GM15510 (cell line): ENCODE measurements around the gene TBRG4.

Experiments used
- POLR2A ChIP-seq: IDR thresholded peaks from 3 replicates; pipeline ENCODE4 v1.6.1; 2011; ENCODE audit warnings: borderline replicate concordance; ENCODE audit not compliant: insufficient read length; ENCODE audit errors: extremely low read depth

TBRG4 gene

GRCh38 chr7:45149606-45150005 is 38.1 kb upstream of the TBRG4 start:
- TF ChIP-seq POLR2A: no peak

- no peak for TF ChIP-seq POLR2A
Observed at GRCh38 chr7:45148653-45148973, 37.1 kb upstream of the TBRG4 start.

- no peak for TF ChIP-seq POLR2A
Observed at GRCh38 chr7:45147858-45148652, 36.6 kb upstream of the TBRG4 start.

GRCh38 chr7:45146531-45147379 is 35.3 kb upstream of the TBRG4 start:
- TF ChIP-seq POLR2A: no peak

- TF ChIP-seq POLR2A: no peak
Observed at GRCh38 chr7:45145881-45146280, 34.4 kb upstream of the TBRG4 start.

- TF ChIP-seq POLR2A: no peak
Observed at GRCh38 chr7:45143616-45144015, 32.1 kb upstream of the TBRG4 start.

- no peak for TF ChIP-seq POLR2A
Observed at GRCh38 chr7:45140827-45141226, 29.3 kb upstream of the TBRG4 start.

- TF ChIP-seq POLR2A: no peak
Observed at GRCh38 chr7:45138433-45139267, 27.2 kb upstream of the TBRG4 start.

- no peak for TF ChIP-seq POLR2A
Observed at GRCh38 chr7:45136106-45137060, 24.9 kb upstream of the TBRG4 start.

- no peak for TF ChIP-seq POLR2A
Observed at GRCh38 chr7:45133877-45134276, 22.4 kb upstream of the TBRG4 start.

- TF ChIP-seq POLR2A: no peak
Observed at GRCh38 chr7:45133352-45133751, 21.9 kb upstream of the TBRG4 start.

- no peak for TF ChIP-seq POLR2A
Observed at GRCh38 chr7:45132708-45133320, 21.3 kb upstream of the TBRG4 start.

- no peak for TF ChIP-seq POLR2A
Observed at GRCh38 chr7:45131891-45132290, 20.4 kb upstream of the TBRG4 start.
